CD14-positive monocyte (primary cell): ENCODE data around the gene SAP30L. TPM values are rescaled to one million over a fixed set of nuclear protein-coding genes. Genes with fewer than 3 reads are reported as not detected.

Experiments used
- DNase-seq, 3 donors: peaks; one replicate each; pipeline ENCODE4 v3.0.0-alpha.2; 2011 to 2022
- H2AFZ ChIP-seq: 2 replicates; pipeline ENCODE4 v1.6.0; 2012; ENCODE audit warnings: mild to moderate bottlenecking, low read depth, low read length, inconsistent platforms; ENCODE audit not compliant: insufficient read depth, poor library complexity, severe bottlenecking
- H3K27ac ChIP-seq, 2 donors: 1 replicate in 1 of 2; 2 replicates in 1 of 2; pipeline ENCODE4 v1.5.1; 2012 to 2013; ENCODE audit warnings: low read length in 2 of 2, control low read depth in 1 of 2, inconsistent platforms in 1 of 2, low read depth in 1 of 2, mild to moderate bottlenecking in 1 of 2
- H3K27me3 ChIP-seq, 2 donors: one replicate each; pipeline versions ENCODE4 v1.6.0 to v1.6.1; 2011 to 2013; ENCODE audit warnings: low read length in 2 of 2; ENCODE audit not compliant: control insufficient read depth in 2 of 2, insufficient read depth in 2 of 2
- H3K36me3 ChIP-seq, 2 donors: replicated peaks in 1 of 2; 1 replicate in 1 of 2; 2 replicates in 1 of 2; pipeline versions ENCODE4 v1.5.1 to v1.6.1; 2012 to 2013; ENCODE audit warnings: low read length in 2 of 2, control low read depth in 1 of 2, inconsistent platforms in 1 of 2, mild to moderate bottlenecking in 1 of 2; ENCODE audit not compliant: insufficient read depth in 2 of 2, control insufficient read depth in 1 of 2
- H3K4me1 ChIP-seq, 2 donors: 1 replicate in 1 of 2; 2 replicates in 1 of 2; pipeline versions ENCODE4 v1.5.1 to v1.6.1; 2012 to 2013; ENCODE audit warnings: low read length in 2 of 2, control low read depth in 1 of 2, inconsistent platforms in 1 of 2, mild to moderate bottlenecking in 1 of 2, moderate library complexity in 1 of 2; ENCODE audit not compliant: insufficient read depth in 2 of 2, control insufficient read depth in 1 of 2
- H3K4me2 ChIP-seq: replicated peaks from 2 replicates; pipeline ENCODE3; 2012; ENCODE audit warnings: low read length, moderate library complexity, mild to moderate bottlenecking; ENCODE audit not compliant: poor library complexity, severe bottlenecking; ENCODE audit errors: extremely low read depth
- H3K4me3 ChIP-seq, 3 experiments: fragments of 200-600 bp in 1 of 3; sonication (generic) in 1 of 3; replicated peaks in 1 of 3; 1 replicate in 2 of 3; 2 replicates in 1 of 3; pipeline ENCODE4 v1.5.1; 2011 to 2013; ENCODE audit warnings: low read length in 3 of 3, mild to moderate bottlenecking in 3 of 3, control low read depth in 2 of 3, low read depth in 2 of 3, inconsistent platforms in 1 of 3, moderate library complexity in 1 of 3
- H3K79me2 ChIP-seq: 2 replicates; pipeline ENCODE4 v1.6.0; 2012; ENCODE audit warnings: mild to moderate bottlenecking, control low read depth, inconsistent platforms, low read length, moderate library complexity; ENCODE audit not compliant: insufficient read depth
- H3K9ac ChIP-seq: 2 replicates; pipeline ENCODE4 v1.6.0; 2017; ENCODE audit warnings: low read length, mild to moderate bottlenecking; ENCODE audit not compliant: insufficient read depth, poor library complexity, severe bottlenecking
- H3K9me3 ChIP-seq, 2 donors: replicated peaks in 1 of 2; 1 replicate in 1 of 2; 2 replicates in 1 of 2; pipeline versions ENCODE4 v1.5.1 to v1.6.1; 2012 to 2013; ENCODE audit warnings: low read length in 2 of 2, control low read depth in 1 of 2; ENCODE audit not compliant: control insufficient read depth in 1 of 2, insufficient read depth in 1 of 2
- H4K20me1 ChIP-seq: 2 replicates; pipeline ENCODE4 v1.6.0; 2012; ENCODE audit warnings: mild to moderate bottlenecking, low read length, control low read depth, moderate library complexity; ENCODE audit not compliant: insufficient read depth
- H3K27ac Mint-ChIP-seq, 7 donors: one replicate each; pipeline ENCODE4 v1.8.0; 2020; ENCODE audit warnings: mild to moderate bottlenecking in 7 of 7, mixed read lengths in 7 of 7, moderate library complexity in 6 of 7, inconsistent platforms in 2 of 7
- H3K27me3 Mint-ChIP-seq, 3 donors: one replicate each; pipeline ENCODE4 v1.8.0; 2021 to 2022; ENCODE audit warnings: low read depth in 3 of 3, mild to moderate bottlenecking in 3 of 3, mixed read lengths in 3 of 3, moderate library complexity in 3 of 3, inconsistent platforms in 1 of 3
- H3K36me3 Mint-ChIP-seq, 2 donors: one replicate each; pipeline ENCODE4 v1.8.0; 2020; ENCODE audit warnings: mixed read lengths in 2 of 2, inconsistent platforms in 1 of 2, mild to moderate bottlenecking in 1 of 2
- H3K4me1 Mint-ChIP-seq: one replicate; pipeline ENCODE4 v1.8.0; 2020; ENCODE audit warnings: mild to moderate bottlenecking, mixed read lengths
- H3K4me3 Mint-ChIP-seq, 2 donors: one replicate each; pipeline ENCODE4 v1.8.0; 2020; ENCODE audit warnings: mild to moderate bottlenecking in 2 of 2, mixed read lengths in 2 of 2, moderate library complexity in 1 of 2
- H3K9me3 Mint-ChIP-seq, 7 donors: one replicate each; pipeline ENCODE4 v1.8.0; 2020 to 2022; ENCODE audit warnings: mixed read lengths in 7 of 7, mild to moderate bottlenecking in 6 of 7, moderate library complexity in 6 of 7, inconsistent platforms in 2 of 7
- WGBS: methylation state at CpG from one replicate; pipeline ENCODE4 v1.1.5; 2013; ENCODE audit warnings: missing lambda C conversion rate; ENCODE audit not compliant: insufficient coverage; 5-methylcytosine and 5-hydroxymethylcytosine counted together
- intact Hi-C, 2 donors: fragments of 100-400 bp; cut with micrococcal nuclease; formaldehyde crosslinking; loops; one replicate each; pipeline versions ENCODE4 v1.15.0 to v1.15.1; 2023
- polyA plus RNA-seq, 3 donors: library from polyadenylated mRNA; depleted of rRNA in 1 of 3; unstranded in 2 of 3; stranded (reverse) in 1 of 3; fragments of 300-500 nt in 2 of 3; fragments of >200 nt in 1 of 3; fragmentation: Illumina TruSeq in 2 of 3; gene quantifications; 1 replicate in 2 of 3; 2 replicates in 1 of 3; pipeline ENCODE4 v1.2.3, GENCODE V29; 2012 to 2021
- TF ChIP-seq, protein P1 (sequence below): fragments of 200-600 bp; IDR thresholded peaks from one replicate; pipeline ENCODE4 v1.8.0; 2022; ENCODE audit warnings: antibody characterized with exemption, mild to moderate bottlenecking

Gene SAP30L
- polyA plus RNA-seq, 3 donors, result 21.1 to 36.1 (median 29.4) TPM

DNA sequence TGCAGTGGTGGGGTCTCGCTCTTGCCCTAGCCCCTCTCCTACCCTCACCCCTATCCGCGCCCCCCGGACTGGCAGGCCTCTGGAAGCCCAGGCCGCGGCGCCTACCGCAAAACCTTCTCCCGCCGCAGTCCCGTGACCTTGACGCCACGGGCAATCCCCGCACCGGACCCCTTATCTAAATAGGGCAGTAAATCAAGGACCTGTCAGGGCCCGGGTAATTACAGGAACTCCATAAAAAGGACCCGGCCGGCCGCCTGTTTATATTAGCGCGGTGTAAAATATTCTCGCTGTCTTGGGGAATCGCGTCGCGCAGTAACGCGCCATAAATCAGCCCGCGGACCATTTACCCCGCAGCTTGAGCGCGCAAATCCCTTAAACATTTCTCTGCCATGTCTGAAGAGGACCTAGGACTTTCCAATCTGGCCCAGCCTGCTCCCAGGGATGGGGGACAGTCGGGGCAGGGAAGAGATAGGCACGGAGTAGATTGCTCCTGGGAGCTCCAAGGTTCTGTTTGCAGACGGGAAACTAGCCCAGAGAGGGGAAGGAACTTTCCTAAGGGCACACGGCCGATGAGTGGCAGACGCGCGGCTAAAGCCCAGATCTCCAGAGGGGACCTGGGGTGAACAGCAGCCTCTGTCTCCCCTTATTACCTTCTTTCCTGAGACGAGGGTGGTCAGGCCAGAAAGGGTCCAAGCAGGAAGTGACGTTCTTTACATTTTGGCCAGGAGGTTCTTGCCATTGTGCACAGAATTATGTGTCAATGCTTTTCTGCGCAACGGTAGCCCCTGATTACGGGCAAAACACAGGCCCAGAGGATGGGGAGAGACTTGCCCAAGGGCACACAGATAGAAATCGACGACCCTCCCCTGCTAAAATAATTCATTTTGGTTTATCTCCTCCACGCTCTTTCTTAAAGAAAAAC lies 37.0 kb downstream of the SAP30L start:
- Histone ChIP-seq H3K4me2 (no peak overlapping the region), H3K27me3 (peaks cover 99 to 100% of the 10 kb centered on the region in 2 donors), H2AFZ (no peak overlapping the region), H3K9me3 (peaks cover 0 to 65% of the 10 kb centered on the region in 2 donors), H3K4me1 (peaks cover 0 to 5% of the 10 kb centered on the region in 2 donors), H3K4me3 (no peak overlapping the region), H3K79me2 (no peaks in the 10 kb centered on the region), H3K9ac (no peak overlapping the region), H3K27ac (no peak overlapping the region), H3K36me3 (no peaks in the 10 kb centered on the region), H4K20me1 (no peaks in the 10 kb centered on the region)
- intact Hi-C loops, result no loop called here
- WGBS, result 3% methylated on average over 45 of the region's 49 CpGs
- no peak for DNase-seq
- Mint-ChIP-seq H3K4me3 (peak overlapping the region in 1 of 2 donors; percentile 78), H3K9me3 (peaks cover 0 to 43% (median 8%) of the 10 kb centered on the region in 7 donors), H3K4me1 (peaks cover 19% of the 10 kb centered on the region), H3K27ac (no peak overlapping the region), H3K27me3 (peaks cover 96 to 99% (median 97%) of the 10 kb centered on the region in 3 donors), H3K36me3 (peaks cover 2 to 13% of the 10 kb centered on the region in 2 donors)
- TF ChIP-seq, protein P1, sequence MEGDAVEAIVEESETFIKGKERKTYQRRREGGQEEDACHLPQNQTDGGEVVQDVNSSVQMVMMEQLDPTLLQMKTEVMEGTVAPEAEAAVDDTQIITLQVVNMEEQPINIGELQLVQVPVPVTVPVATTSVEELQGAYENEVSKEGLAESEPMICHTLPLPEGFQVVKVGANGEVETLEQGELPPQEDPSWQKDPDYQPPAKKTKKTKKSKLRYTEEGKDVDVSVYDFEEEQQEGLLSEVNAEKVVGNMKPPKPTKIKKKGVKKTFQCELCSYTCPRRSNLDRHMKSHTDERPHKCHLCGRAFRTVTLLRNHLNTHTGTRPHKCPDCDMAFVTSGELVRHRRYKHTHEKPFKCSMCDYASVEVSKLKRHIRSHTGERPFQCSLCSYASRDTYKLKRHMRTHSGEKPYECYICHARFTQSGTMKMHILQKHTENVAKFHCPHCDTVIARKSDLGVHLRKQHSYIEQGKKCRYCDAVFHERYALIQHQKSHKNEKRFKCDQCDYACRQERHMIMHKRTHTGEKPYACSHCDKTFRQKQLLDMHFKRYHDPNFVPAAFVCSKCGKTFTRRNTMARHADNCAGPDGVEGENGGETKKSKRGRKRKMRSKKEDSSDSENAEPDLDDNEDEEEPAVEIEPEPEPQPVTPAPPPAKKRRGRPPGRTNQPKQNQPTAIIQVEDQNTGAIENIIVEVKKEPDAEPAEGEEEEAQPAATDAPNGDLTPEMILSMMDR, result no peak

DNA sequence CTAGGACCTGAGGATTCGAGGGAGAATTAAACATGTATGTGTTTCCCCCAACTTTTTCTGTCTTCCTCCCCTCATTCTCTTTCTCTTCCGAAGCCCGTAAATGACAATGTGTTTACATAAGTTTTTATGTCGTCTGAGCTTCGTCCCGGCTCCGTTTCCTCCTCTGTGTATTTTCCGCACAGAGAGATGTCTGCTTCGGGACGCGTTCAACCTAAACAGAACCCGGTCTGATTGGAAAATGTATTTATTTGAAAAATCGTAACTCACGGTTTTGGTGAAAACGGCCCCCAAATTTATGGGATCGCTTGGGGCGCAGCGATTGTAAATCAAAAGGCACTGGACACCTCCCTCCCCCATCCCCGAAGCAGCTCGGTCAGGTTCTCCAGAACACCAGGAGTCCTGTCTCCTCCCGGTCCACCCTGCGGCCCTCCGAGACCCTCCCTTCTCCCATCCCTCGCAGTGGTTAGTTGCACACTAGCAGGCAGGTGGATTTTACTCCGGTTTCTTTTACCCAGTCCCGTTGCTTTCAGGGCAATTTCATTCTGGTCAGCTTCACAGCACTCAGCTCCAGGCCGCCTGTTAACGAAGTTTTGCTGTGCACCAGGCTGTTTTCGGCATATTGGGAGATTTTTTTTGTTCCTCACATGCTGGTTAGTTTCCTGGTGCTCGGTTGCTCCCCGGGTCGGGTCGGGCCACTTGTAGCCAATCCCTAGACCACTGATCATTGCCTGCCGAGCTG lies 38.0 kb downstream of the SAP30L start:
- Mint-ChIP-seq H3K27me3 (peaks cover 92 to 97% (median 92%) of the 10 kb centered on the region in 3 donors), H3K27ac (no peak overlapping the region), H3K4me1 (peaks cover 15% of the 10 kb centered on the region), H3K36me3 (peaks cover 2 to 13% of the 10 kb centered on the region in 2 donors), H3K9me3 (peaks cover 0 to 35% (median 8%) of the 10 kb centered on the region in 7 donors), H3K4me3 (peak overlapping the region in 1 of 2 donors; percentile 31)
- Histone ChIP-seq H3K27ac (no peak overlapping the region), H3K79me2 (no peaks in the 10 kb centered on the region), H3K27me3 (peaks cover 95% of the 10 kb centered on the region in 2 donors), H3K9me3 (peaks cover 0 to 55% of the 10 kb centered on the region in 2 donors), H2AFZ (no peak overlapping the region), H3K36me3 (no peaks in the 10 kb centered on the region), H3K9ac (no peak overlapping the region), H3K4me1 (no peaks in the 10 kb centered on the region), H3K4me2 (no peak overlapping the region), H4K20me1 (no peaks in the 10 kb centered on the region), H3K4me3 (no peak overlapping the region)
- intact Hi-C loops, result no loop called here
- TF ChIP-seq, protein P1, result no peak
- DNase-seq, result no peak
- 6% methylated on average over 20 of the region's 34 CpGs for WGBS
